Peyer's patch (tissue), 4 donors: Measurements from ENCODE around the gene ECE2.

Source experiments
- CTCF ChIP-seq, 6 experiments: fragments of 450-650 bp in 4 of 6; fragments of 200-600 bp in 2 of 6; sonication (generic) in 1 of 6; IDR thresholded peaks; one replicate each; pipeline ENCODE4 v1.5.1; 2017 to 2019; ENCODE audit warnings: antibody characterized with exemption in 6 of 6, mild to moderate bottlenecking in 3 of 6, moderate library complexity in 1 of 6
- POLR2A ChIP-seq, 2 donors: fragments of 450-650 bp; IDR thresholded peaks; one replicate each; pipeline ENCODE4 v1.5.1; 2017; ENCODE audit warnings: antibody characterized with exemption in 2 of 2, mild to moderate bottlenecking in 2 of 2, moderate library complexity in 2 of 2

DNA sequence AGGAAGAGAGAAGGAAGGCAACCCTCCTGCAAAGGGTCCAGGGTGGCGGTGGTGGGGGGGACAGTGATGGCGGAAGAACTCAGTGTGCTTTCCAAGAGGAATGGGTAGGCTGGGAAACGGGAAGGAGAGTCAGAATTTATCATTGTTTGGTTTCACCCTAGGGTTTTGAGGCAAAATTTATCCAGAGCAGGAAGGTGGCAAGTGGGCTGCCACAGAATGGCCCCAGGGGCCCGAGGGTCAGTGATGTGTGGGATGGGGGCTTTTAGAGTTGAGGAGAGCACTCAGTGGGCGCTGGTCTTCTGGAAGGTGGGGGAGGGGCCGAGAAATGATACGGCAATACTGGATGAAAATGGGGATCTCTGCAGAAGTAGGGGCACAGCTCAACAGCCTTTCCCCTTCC lies 62.2 kb downstream of the ECE2 start:
- TF ChIP-seq POLR2A (IDR thresholded peaks at IDR 0.05) (no peak), CTCF (IDR thresholded peaks at IDR 0.05) (no peak)
